ENCODE results near the gene RPL28.
"Not testable (repeated sequence)": the region's sequence is repeated elsewhere in the genome, so short reads cannot be mapped to it uniquely, and the experiment has no call there.

The RPL28 gene

GRCh38 chr19:55447421-55448174 lies 61.9 kb downstream of the RPL28 start:
- Histone ChIP-seq H3K27me3 (ENCODE audit: control insufficient read depth in 5 of 5, insufficient read depth in 4 of 5, low read length in 5 of 5) (peaks cover 25 to 61% (median 54%) of the 10 kb centered on the region in 5 donors), H3K9me3 (ENCODE audit: control insufficient read depth in 5 of 5, low read length in 5 of 5) (no peaks in the 10 kb centered on the region), H3K36me3 (ENCODE audit: control insufficient read depth in 5 of 5, insufficient read depth in 5 of 5, low read length in 5 of 5) (no peaks in the 10 kb centered on the region), H3K9ac (ENCODE audit: low read length in 5 of 5) (no peak overlapping the region), H3K27ac (ENCODE audit: low read depth, low read length) (no peak overlapping the region), H3K4me1 (ENCODE audit: control insufficient read depth in 5 of 5, insufficient read depth in 5 of 5, low read length in 5 of 5) (peaks cover 0 to 10% (median 9%) of the 10 kb centered on the region in 5 donors), H3K4me3 (ENCODE audit: low read depth in 1 of 5, low read length in 5 of 5) (no peak overlapping the region)

- H3K4me1 ChIP-seq (ENCODE audit: control insufficient read depth in 5 of 5, insufficient read depth in 5 of 5, low read length in 5 of 5) = peaks cover 0 to 13% (median 9%) of the 10 kb centered on the region in 5 donors
- H3K36me3 ChIP-seq (ENCODE audit: control insufficient read depth in 5 of 5, insufficient read depth in 5 of 5, low read length in 5 of 5); H3K9ac ChIP-seq (ENCODE audit: low read length in 5 of 5); H3K4me3 ChIP-seq (ENCODE audit: low read depth in 1 of 5, low read length in 5 of 5); H3K27ac ChIP-seq (ENCODE audit: low read depth, low read length); H3K9me3 ChIP-seq (ENCODE audit: control insufficient read depth in 5 of 5, low read length in 5 of 5): not testable (repeated sequence)
- H3K27me3 ChIP-seq (ENCODE audit: control insufficient read depth in 5 of 5, insufficient read depth in 4 of 5, low read length in 5 of 5) = peaks cover 25 to 63% (median 52%) of the 10 kb centered on the region in 5 donors
Measured at GRCh38 chr19:55448175-55448490, 62.4 kb downstream of the RPL28 start.

DNA sequence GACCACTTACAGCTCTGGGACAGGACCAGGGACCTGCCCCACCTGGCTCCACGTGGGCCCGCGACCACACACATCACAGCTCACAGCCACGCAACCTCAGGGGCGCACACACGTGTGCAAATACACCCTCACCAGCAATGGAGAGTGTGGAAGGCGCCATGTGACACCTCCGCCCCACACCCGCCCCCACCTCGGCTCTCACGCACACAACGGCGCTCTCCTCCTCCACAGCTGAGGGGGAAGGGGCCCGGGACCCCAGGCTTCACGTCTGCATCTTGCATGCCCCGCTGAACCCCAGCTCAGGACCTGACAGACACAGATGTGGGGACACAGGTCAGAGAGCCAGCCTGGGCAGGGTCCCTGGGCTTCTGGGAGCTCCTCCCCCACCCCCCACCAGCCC lies 63.7 kb downstream of the RPL28 start:
- H3K9me3 ChIP-seq (ENCODE audit: control insufficient read depth in 5 of 5, low read length in 5 of 5) = no peaks in the 10 kb centered on the region
- H3K4me3 ChIP-seq (ENCODE audit: low read depth in 1 of 5, low read length in 5 of 5) = no peak overlapping the region
- peaks cover 0 to 13% (median 9%) of the 10 kb centered on the region in 5 donors for H3K4me1 ChIP-seq (ENCODE audit: control insufficient read depth in 5 of 5, insufficient read depth in 5 of 5, low read length in 5 of 5)
- peaks cover 0 to 9% (median 0%) of the 10 kb centered on the region in 5 donors for H3K36me3 ChIP-seq (ENCODE audit: control insufficient read depth in 5 of 5, insufficient read depth in 5 of 5, low read length in 5 of 5)
- no peak overlapping the region for H3K9ac ChIP-seq (ENCODE audit: low read length in 5 of 5)
- peaks cover 17 to 54% (median 42%) of the 10 kb centered on the region in 5 donors for H3K27me3 ChIP-seq (ENCODE audit: control insufficient read depth in 5 of 5, insufficient read depth in 4 of 5, low read length in 5 of 5)
- H3K27ac ChIP-seq (ENCODE audit: low read depth, low read length) = no peak overlapping the region

DNA sequence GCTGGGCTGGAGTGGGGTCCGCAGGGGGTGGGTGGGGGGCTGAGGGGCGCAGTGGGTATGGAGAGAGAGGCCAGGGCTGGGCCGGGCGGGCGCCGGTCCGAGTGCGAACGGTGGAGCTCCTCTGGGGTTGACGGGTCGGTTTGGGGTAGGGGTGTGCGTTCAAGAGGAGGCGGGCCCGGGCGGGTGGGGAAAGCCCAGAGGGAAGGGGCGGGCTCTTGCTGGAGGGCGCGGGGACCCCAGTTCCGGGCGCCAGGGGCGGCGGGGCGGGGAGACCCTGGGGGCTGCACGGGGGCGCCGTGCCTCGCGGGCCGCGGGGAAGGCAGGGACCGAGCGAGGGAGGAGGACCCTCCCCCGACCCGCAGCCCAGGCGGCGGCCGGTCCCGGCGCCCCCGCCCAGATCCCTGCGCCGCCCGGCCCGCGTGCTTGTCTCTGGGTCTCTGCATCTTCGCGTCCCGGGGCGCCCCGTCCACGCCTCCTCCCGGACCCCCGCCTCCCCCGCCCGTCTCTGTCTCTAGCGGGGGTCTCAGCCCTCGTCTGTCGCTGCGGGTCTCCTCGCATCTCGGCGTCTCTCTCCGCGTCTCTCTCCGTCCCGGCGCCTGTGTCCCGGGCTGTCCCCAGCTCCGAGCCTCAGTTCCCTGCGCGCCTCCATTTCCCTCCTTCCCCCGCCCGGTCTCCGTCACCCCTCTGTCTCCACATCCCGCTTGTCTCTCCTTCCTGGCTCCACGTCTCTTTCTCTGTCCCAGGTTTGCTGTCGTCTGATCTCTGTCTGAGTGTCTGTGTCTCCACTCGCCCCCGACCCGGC lies 65.6 kb downstream of the RPL28 start:
- Histone ChIP-seq H3K9me3 (ENCODE audit: control insufficient read depth in 5 of 5, low read length in 5 of 5) (no peaks in the 10 kb centered on the region), H3K27me3 (ENCODE audit: control insufficient read depth in 5 of 5, insufficient read depth in 4 of 5, low read length in 5 of 5) (peaks cover 12 to 42% (median 33%) of the 10 kb centered on the region in 5 donors), H3K9ac (ENCODE audit: low read length in 5 of 5) (no peak overlapping the region), H3K36me3 (ENCODE audit: control insufficient read depth in 5 of 5, insufficient read depth in 5 of 5, low read length in 5 of 5) (peaks cover 0 to 22% (median 3%) of the 10 kb centered on the region in 5 donors), H3K27ac (ENCODE audit: low read depth, low read length) (no peak overlapping the region), H3K4me3 (ENCODE audit: low read depth in 1 of 5, low read length in 5 of 5) (no peak overlapping the region), H3K4me1 (ENCODE audit: control insufficient read depth in 5 of 5, insufficient read depth in 5 of 5, low read length in 5 of 5) (peaks cover 0 to 13% (median 9%) of the 10 kb centered on the region in 5 donors)

GRCh38 chr19:55451965-55452748 lies 66.4 kb downstream of the RPL28 start:
- Histone ChIP-seq H3K36me3 (ENCODE audit: control insufficient read depth in 5 of 5, insufficient read depth in 5 of 5, low read length in 5 of 5) (peaks cover 0 to 25% (median 4%) of the 10 kb centered on the region in 5 donors), H3K27me3 (ENCODE audit: control insufficient read depth in 5 of 5, insufficient read depth in 4 of 5, low read length in 5 of 5) (peaks cover 12 to 37% (median 31%) of the 10 kb centered on the region in 5 donors), H3K4me3 (ENCODE audit: low read depth in 1 of 5, low read length in 5 of 5) (no peak overlapping the region), H3K9ac (ENCODE audit: low read length in 5 of 5) (no peak overlapping the region), H3K27ac (ENCODE audit: low read depth, low read length) (no peak overlapping the region), H3K4me1 (ENCODE audit: control insufficient read depth in 5 of 5, insufficient read depth in 5 of 5, low read length in 5 of 5) (peaks cover 0 to 13% (median 9%) of the 10 kb centered on the region in 5 donors), H3K9me3 (ENCODE audit: control insufficient read depth in 5 of 5, low read length in 5 of 5) (no peaks in the 10 kb centered on the region)
